T-helper 2 cell (primary cell): ENCODE data around the gene RRAGC.
A peak's percentile ranks its signal among the peaks of the same experiment; 100 is the strongest.

Experiments
- DNase-seq, 5 experiments: peaks; one replicate each; pipeline versions ENCODE4 v3.0.0 to v3.0.0-alpha.2; 2012 to 2022
- total RNA-seq, 2 donors: gene quantifications; one replicate each; lab custom pipeline; 2026; lab: John Stamatoyannopoulos, UW

The RRAGC gene
- 4.4 to 10.7 reads per million in 2 donors for total RNA-seq

GRCh38 chr1:38859561-38860453, at the start of gene RRAGC:
Gene RRAGC (minus strand): TSS chr1:38859772. CDS start chr1:38859646, 126 bp downstream.
- peak; percentile 95 to 98 (median 97) for DNase-seq

GRCh38 chr1:38908821-38909220, 49.2 kb upstream of the RRAGC start:
- no peak for DNase-seq

- no peak for DNase-seq
Observed at GRCh38 chr1:38905985-38906384, 46.4 kb upstream of the RRAGC start.

- no peak for DNase-seq
Observed at GRCh38 chr1:38899560-38899959, 40.0 kb upstream of the RRAGC start.

DNA sequence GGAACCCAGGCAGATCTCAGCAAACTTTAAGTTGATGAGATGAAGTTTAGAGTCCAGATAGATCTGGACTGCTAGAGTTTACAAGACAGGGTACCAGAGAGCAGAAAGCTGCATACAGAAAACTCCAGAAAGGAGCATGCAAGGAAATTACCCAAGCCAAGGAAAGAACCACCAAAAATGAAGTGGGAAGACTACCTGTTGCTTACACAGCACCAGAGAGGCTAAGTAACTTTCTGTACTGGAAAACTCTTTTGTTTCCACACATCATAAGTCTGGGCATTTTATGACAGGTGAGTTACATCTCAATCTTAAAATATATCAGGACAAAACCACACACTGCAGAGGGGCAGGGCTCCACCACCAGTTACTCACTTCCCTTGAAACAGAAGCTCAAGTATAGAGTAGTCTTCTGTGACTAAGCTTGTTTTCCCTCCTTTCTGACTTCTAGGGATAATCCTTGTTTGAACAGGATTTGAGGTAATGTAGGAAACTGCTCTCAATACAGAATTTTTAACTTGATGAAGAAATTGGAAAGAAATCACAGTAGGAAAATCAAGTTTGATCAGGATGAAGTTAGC, 39.2 kb upstream of the RRAGC start:
- DNase-seq, result no peak

DNA sequence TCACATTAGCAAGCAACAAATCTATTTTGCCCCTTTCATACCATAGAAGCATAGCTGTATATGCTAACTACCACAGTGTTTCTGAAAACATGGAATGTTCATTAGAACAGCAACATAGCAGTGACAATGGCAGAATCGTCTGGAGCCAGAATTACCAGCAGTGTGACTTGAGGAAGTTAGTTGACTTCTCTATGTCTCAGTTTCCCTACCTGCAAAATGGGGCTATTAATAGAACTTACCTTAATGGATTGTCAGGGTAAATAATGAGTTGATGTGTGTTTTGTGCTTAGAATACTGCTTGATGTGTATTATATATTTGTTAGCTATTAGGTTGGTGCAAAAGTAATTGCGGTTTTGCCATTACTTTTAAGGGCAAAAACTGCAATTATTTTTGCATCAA, 36.6 kb upstream of the RRAGC start:
- no peak for DNase-seq

GRCh38 chr1:38892976-38893375, 33.4 kb upstream of the RRAGC start:
- DNase-seq, result no peak

DNA sequence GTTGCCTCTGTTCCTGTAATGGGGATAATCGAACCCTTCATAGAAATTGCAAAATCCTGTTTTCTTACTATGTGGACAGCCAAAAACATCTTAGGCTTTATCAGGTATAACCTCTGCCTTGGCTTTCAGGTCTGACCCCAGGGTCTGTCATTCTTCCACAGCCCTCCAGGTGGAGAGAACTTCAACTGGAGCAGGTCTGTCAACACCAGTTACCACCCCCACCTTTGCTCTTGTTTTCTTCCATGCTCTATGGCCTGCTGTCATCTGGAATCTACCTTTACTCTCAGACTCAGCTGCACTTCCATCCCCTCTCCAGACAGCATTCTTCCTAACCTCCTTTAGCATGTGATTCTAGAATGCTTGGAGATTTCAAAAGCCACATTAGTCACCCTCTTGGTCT, 32.2 kb upstream of the RRAGC start:
- DNase-seq, result peak in 1 of 5 experiments; percentile 6

DNA sequence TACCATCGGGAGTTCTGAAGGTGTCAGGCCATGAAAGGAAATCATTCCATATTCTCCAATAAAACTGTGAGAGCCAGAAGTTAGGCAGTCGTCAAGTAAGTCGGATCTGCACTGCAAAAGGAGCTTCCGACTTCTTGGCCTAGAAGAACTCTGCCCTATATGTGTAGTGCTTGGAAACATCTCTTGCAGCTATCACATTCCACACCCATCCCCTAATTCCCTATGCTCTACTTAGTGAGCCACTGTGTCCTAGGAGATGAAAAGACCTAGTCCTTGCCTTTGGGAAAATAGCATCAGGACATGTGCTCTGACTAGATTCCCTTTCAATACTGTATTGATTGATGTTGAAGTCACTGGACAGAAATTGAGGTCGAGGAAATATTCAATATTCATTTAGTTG, 30.0 kb upstream of the RRAGC start:
- no peak for DNase-seq

GRCh38 chr1:38888423-38889333, 29.1 kb upstream of the RRAGC start:
- DNase-seq, result no peak

DNA sequence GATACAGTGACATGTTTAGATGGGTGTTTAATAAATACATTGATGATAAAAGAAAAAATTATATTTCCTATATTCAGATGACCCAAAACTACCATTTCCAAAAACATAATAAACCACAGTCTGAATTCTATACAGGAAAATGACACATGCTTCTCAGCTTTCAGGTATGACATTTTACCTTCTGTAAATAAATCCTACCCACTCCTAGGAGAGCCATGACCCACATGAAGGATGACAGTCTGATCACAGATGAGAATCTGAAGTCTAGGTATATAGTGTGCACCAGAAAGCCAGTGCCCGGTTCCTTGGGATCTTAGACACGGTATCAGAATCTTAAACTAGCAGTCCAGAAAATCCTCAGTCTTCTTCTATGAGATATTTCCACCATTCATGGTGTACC, 25.5 kb upstream of the RRAGC start:
- no peak for DNase-seq

- no peak for DNase-seq
Observed at GRCh38 chr1:38881487-38881886, 21.9 kb upstream of the RRAGC start, which contains the start of gene GJA9. Gene GJA9 (minus strand): TSS chr1:38881587. CDS start chr1:38876098, 5,489 bp downstream.

DNA sequence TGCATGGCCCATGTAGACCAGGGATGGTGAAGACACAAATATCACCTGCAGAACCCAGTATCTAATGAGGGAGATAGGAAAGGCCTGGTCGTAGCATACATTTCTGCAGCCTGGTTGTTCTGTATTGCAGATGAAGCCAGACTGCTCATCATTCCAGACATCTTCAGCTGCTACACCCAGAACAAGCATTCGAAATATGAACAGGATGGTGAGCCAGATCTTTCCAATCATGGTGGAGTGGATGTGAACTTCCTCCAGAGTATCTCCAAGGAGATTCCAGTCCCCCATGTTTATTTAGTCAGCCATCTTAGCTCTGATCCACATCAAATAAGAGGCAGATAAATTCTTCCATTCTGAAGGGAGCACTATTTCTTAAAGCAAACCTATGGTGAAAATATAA, 16.2 kb upstream of the RRAGC start:
- DNase-seq, result no peak

GRCh38 chr1:38873027-38873969, 13.7 kb upstream of the RRAGC start, which contains the start of gene MYCBP:
Gene MYCBP (minus strand): TSS chr1:38873348. CDS start chr1:38873305, 43 bp downstream.
- peak; percentile 92 to 98 (median 94) for DNase-seq

GRCh38 chr1:38872401-38873026, 12.9 kb upstream of the RRAGC start:
- peak; percentile 6 to 58 (median 17) for DNase-seq

GRCh38 chr1:38870996-38871395, 11.4 kb upstream of the RRAGC start:
- DNase-seq, result peak in 1 of 5 experiments; percentile 9

- DNase-seq, result no peak
Observed at GRCh38 chr1:38867208-38867607, 7.6 kb upstream of the RRAGC start.

- DNase-seq, result no peak
Observed at GRCh38 chr1:38865112-38865715, 5.6 kb upstream of the RRAGC start.

DNA sequence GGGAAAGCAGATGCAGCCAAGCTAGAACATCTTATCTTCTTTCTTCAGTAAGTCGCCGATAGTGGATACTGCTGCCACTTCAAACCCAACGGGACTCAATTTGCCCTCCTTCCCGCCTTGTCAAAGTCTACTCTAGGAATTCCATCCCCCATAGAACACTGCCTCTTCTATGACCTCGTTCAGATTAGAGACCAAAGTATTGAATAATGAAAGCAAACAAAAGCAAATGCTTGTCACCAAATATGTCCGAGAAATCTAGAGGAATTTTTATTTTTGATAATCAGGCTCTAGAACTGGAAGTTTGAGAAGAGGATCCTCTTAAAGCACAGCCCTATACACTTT, 853 bp upstream of the RRAGC start:
- no peak for DNase-seq

GRCh38 chr1:38858833-38859560, 575 bp downstream of the RRAGC start:
- DNase-seq, result peak in 3 of 5 experiments; percentile 26 to 48 (median 42)
